Stimulated activated naive CD8-positive, alpha-beta T cell treated with anti-CD3 and anti-CD28 coated beads, Interleukin-15, Interleukin-2, amounts not matched to agents 100 ng/mL and 50 ng/mL, for 24 hours (primary cell): ENCODE results near the gene HNRNPL.
"Not testable (repeated sequence)": the region's sequence is repeated elsewhere in the genome, so short reads cannot be mapped to it uniquely, and the experiment has no call there.

Experiments used
- H3K27ac Mint-ChIP-seq: one replicate; pipeline ENCODE4 v1.8.0; 2021; ENCODE audit warnings: mild to moderate bottlenecking, mixed read lengths
- H3K27me3 Mint-ChIP-seq: one replicate; pipeline ENCODE4 v1.8.0; 2021; ENCODE audit warnings: mixed read lengths
- H3K36me3 Mint-ChIP-seq: one replicate; pipeline ENCODE4 v1.8.0; 2021; ENCODE audit warnings: low read depth, mixed read lengths
- H3K4me1 Mint-ChIP-seq: one replicate; pipeline ENCODE4 v1.8.0; 2021; ENCODE audit warnings: low read depth, mixed read lengths
- H3K4me3 Mint-ChIP-seq: one replicate; pipeline ENCODE4 v1.8.0; 2021; ENCODE audit warnings: mild to moderate bottlenecking, mixed read lengths
- H3K9me3 Mint-ChIP-seq: one replicate; pipeline ENCODE4 v1.8.0; 2021; ENCODE audit warnings: mixed read lengths

Gene HNRNPL

DNA sequence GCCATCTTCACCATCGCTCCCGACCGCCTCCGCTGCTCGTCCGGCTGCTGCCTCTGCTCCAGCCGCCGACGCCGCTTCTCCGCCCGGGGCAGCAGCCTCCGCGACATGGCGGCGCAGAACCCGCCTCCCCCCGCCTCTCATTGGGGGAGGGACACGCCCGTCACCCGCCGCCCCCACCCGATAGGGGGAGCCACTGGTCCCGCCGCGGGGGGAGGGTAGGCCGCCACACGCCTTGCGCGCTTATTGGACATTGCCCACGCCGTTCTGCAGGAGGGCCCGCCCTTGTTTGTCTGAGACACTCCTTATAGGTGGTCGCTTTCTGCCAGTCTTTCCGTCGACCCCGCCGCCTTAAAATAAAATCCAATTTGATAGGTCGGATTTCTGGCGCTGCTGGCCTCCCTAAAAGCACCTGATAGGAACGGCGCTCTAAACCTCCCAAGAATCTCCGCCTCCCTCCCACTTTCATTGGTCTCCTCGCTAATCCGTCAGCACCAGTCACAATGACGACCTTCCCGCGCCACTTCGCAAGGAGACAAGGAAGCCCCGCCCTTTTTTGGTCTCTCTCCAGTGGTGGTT, at the start of gene HNRNPL:
HNRNPL (minus strand) TSS at position 127 of the 576 bp plus-strand sequence; CDS start at position 107, 20 bp downstream.
- Mint-ChIP-seq H3K36me3 (peaks cover 41% of the 10 kb centered on the region), H3K27me3 (no peaks in the 10 kb centered on the region), H3K4me3 (peak within 1 kb of the TSS; percentile 99), H3K27ac (peak within 1 kb of the TSS; percentile 97), H3K9me3 (no peaks in the 10 kb centered on the region), H3K4me1 (peaks cover 66% of the 10 kb centered on the region)

DNA sequence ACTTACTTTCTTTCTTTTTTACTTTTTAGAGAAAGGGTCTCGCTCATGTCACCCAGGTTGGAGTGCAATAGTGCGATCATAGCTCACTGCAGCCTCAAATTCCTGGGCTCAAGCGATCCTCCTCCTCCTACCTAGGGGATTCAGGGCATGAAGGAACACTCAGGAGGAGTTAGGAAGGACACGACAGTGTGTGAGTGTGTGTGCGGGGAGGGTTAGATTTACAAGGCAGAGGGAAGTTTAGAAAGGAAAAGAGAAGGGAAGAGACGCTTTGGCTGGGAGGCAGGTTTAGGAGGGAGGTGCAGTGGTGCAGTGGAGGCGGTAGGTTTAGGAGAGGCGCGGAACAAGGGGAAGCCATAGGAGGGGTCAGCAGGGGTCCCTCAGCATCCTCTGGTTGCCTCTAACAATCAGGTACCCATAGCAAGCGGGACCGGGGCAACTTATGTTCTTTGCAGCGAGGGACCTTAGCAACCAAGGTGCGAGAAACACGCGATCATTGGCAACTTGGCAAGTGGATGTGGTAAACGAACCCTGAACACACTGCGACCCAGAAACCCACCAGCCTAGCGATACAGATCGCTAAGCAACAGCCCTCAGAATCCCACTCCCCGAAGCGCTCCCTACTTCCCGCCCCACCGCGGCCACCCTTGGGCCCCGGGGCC, 49.1 kb upstream of the HNRNPL start:
- no peaks in the 10 kb centered on the region for H3K9me3 Mint-ChIP-seq
- H3K27me3 Mint-ChIP-seq: no peaks in the 10 kb centered on the region
- peaks cover 39% of the 10 kb centered on the region for H3K4me1 Mint-ChIP-seq
- H3K27ac Mint-ChIP-seq: peak overlapping the region; percentile 94
- peaks cover 18% of the 10 kb centered on the region for H3K36me3 Mint-ChIP-seq
- H3K4me3 Mint-ChIP-seq: peak overlapping the region; percentile 99

DNA sequence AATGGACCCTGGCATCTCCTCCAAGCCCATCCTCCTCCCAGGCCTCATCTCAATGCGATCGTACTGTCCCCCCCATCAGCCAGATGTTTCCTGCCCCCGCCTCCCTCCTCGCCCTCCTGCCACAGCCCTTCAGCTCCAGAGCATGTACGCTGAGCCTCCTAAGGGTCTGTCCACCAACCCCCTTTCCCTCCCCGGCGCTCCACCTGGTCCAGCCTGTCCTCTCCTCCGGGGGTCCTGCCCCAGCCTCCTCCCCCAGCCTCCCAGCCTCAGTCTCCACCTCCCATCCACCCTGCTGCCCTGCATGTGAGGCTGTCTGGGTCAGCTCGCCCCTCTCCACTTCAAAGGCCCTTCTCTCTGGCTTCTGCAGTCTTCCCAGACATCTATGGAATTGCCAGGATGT, 45.2 kb upstream of the HNRNPL start:
- Mint-ChIP-seq H3K27me3 (no peaks in the 10 kb centered on the region), H3K4me1 (peaks cover 19% of the 10 kb centered on the region), H3K4me3 (no peak overlapping the region), H3K27ac (no peak overlapping the region), H3K36me3 (no peaks in the 10 kb centered on the region), H3K9me3 (no peaks in the 10 kb centered on the region)

DNA sequence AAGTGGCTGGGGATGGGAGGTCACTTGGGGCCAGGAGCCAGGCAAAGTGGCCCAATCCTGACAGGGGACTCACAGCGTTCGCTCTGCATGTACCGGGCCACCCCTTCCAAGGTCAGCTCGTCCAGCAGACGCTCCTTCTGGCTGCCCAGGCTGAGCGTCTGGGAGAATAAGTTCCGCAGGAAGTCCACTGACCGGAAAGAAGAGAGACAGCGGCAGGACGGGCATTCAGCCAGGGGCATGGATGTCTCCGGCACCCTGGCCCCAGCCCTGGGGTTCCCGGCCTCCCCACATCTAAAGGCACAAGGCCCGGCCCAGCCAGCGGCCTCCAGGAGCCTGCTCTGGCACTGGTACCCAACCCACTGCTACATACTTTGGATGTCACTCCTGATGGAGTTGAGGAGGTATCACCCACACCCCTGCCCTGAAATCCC, 43.6 kb upstream of the HNRNPL start:
- no peaks in the 10 kb centered on the region for H3K9me3 Mint-ChIP-seq
- no peak overlapping the region for H3K4me3 Mint-ChIP-seq
- no peaks in the 10 kb centered on the region for H3K27me3 Mint-ChIP-seq

GRCh38 chr19:38892841-38893240, 43.1 kb upstream of the HNRNPL start:
- Mint-ChIP-seq H3K9me3 (no peaks in the 10 kb centered on the region), H3K36me3 (no peaks in the 10 kb centered on the region), H3K27me3 (no peaks in the 10 kb centered on the region), H3K4me3 (no peak overlapping the region), H3K4me1 (peaks cover 8% of the 10 kb centered on the region), H3K27ac (no peak overlapping the region)

More for the DNA sequence above, 43.6 kb upstream of the HNRNPL start:
- Mint-ChIP-seq H3K4me1 (peaks cover 12% of the 10 kb centered on the region), H3K36me3 (no peaks in the 10 kb centered on the region), H3K27ac (no peak overlapping the region)

GRCh38 chr19:38891771-38892170, 42.0 kb upstream of the HNRNPL start:
- Mint-ChIP-seq H3K36me3 (no peaks in the 10 kb centered on the region), H3K4me1 (no peaks in the 10 kb centered on the region), H3K27ac (no peak overlapping the region), H3K4me3 (no peak overlapping the region), H3K9me3 (no peaks in the 10 kb centered on the region), H3K27me3 (no peaks in the 10 kb centered on the region)

DNA sequence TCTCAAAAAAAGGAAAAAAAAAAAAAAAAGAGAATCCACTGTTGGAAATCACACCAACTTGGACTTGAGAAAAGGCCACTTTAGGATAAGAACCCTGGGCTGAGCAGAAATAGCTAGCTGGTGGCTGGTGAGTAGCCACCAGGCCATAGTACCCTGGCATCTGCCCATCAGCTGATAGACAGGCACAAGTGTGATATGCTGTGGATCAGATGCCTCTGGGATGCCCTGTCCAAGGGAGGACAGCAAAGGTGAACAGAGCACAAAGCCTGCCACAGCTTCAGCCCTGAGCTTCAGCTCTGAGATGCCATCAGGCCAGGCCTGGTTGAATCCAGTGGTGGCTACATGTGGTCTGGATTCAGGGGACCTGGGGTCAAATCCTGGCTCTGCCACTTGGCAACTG, 40.9 kb upstream of the HNRNPL start:
- no peaks in the 10 kb centered on the region for H3K27me3 Mint-ChIP-seq
- no peak overlapping the region for H3K4me3 Mint-ChIP-seq
- no peaks in the 10 kb centered on the region for H3K4me1 Mint-ChIP-seq
- H3K27ac Mint-ChIP-seq: no peak overlapping the region
- no peaks in the 10 kb centered on the region for H3K36me3 Mint-ChIP-seq
- no peaks in the 10 kb centered on the region for H3K9me3 Mint-ChIP-seq

- Mint-ChIP-seq H3K4me1 (no peaks in the 10 kb centered on the region), H3K9me3 (no peaks in the 10 kb centered on the region), H3K27me3 (no peaks in the 10 kb centered on the region), H3K27ac (no peak overlapping the region), H3K36me3 (no peaks in the 10 kb centered on the region), H3K4me3 (no peak overlapping the region)
Observed at GRCh38 chr19:38889803-38890202, 40.0 kb upstream of the HNRNPL start.

GRCh38 chr19:38888876-38889275, 39.1 kb upstream of the HNRNPL start:
- no peaks in the 10 kb centered on the region for H3K27me3 Mint-ChIP-seq
- H3K4me3 Mint-ChIP-seq: no peak overlapping the region
- no peaks in the 10 kb centered on the region for H3K36me3 Mint-ChIP-seq
- H3K9me3 Mint-ChIP-seq: no peaks in the 10 kb centered on the region
- H3K27ac Mint-ChIP-seq: no peak overlapping the region
- no peaks in the 10 kb centered on the region for H3K4me1 Mint-ChIP-seq

- not testable (repeated sequence) for H3K27ac Mint-ChIP-seq, H3K36me3 Mint-ChIP-seq, H3K4me1 Mint-ChIP-seq, H3K27me3 Mint-ChIP-seq, H3K4me3 Mint-ChIP-seq, H3K9me3 Mint-ChIP-seq
Observed at GRCh38 chr19:38884691-38885090, 34.9 kb upstream of the HNRNPL start.

DNA sequence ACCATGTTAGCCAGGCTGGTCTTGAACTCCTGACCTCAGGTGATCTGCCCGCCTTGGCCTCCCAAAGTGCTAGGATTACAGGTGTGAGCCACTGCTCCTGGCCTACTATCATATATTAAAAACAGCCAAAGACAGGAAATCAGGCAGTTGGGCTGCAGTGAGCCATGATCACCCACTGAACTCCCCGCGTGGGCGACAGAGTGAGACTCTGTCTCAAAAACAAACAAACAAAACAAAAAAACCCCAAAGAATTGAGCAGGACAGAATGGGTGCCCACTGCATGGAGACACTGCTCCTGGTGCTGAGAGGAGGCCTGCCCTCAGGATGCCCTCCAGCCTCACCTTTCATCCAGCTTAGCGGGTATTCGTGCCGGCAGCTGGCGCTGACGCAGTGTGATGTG, 33.5 kb upstream of the HNRNPL start:
- peak overlapping the region; percentile 16 for H3K27ac Mint-ChIP-seq
- H3K27me3 Mint-ChIP-seq: no peaks in the 10 kb centered on the region
- H3K9me3 Mint-ChIP-seq: no peaks in the 10 kb centered on the region
- peaks cover 16% of the 10 kb centered on the region for H3K4me1 Mint-ChIP-seq
- peaks cover 5% of the 10 kb centered on the region for H3K36me3 Mint-ChIP-seq
- no peak overlapping the region for H3K4me3 Mint-ChIP-seq

DNA sequence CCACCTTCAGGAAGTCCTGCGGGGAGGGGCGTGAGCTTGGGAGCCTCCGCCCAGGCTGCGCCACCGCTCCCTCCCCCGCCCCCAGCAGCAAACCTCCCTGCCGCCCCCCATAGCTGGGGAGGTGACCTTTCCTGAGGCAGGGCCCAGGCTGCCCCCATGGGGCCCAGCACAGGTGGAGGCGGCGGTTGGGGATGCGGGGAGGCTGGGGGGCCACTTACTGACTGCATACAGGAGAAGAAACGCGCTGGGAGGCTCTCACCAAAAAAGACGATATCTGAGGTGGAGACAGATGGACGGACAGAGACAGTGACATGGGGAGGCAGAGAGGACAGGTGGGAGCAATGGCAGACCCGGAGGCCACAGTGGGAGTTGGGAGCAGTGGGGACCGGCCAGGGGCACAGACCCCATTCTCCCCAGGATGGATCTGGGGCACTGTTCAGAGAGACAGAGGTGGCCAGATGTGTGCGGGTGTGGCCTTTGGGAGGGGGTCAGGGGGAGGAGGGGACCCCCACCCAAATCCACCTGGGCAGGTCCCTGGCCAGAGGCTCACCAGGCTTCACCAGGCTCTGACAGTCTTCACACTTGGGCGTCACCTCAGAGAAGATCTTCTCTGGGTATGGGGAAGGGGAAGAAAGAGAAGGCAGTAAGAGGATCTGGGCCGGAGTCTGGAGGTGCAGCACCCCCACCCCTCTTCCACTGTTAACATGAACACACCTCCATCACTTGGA, 31.3 kb upstream of the HNRNPL start:
- Mint-ChIP-seq H3K9me3 (no peaks in the 10 kb centered on the region), H3K36me3 (peaks cover 5% of the 10 kb centered on the region), H3K27ac (no peak overlapping the region), H3K27me3 (no peaks in the 10 kb centered on the region), H3K4me3 (no peak overlapping the region), H3K4me1 (peaks cover 32% of the 10 kb centered on the region)

- peaks cover 10% of the 10 kb centered on the region for H3K36me3 Mint-ChIP-seq
- H3K9me3 Mint-ChIP-seq: no peaks in the 10 kb centered on the region
- H3K27ac Mint-ChIP-seq: peak overlapping the region; percentile 11
- H3K4me3 Mint-ChIP-seq: no peak overlapping the region
- H3K4me1 Mint-ChIP-seq: peaks cover 32% of the 10 kb centered on the region
- no peaks in the 10 kb centered on the region for H3K27me3 Mint-ChIP-seq
Observed at GRCh38 chr19:38880076-38880881, 30.5 kb upstream of the HNRNPL start.

- Mint-ChIP-seq H3K27ac (no peak overlapping the region), H3K36me3 (peaks cover 10% of the 10 kb centered on the region), H3K4me1 (peaks cover 32% of the 10 kb centered on the region), H3K9me3 (no peaks in the 10 kb centered on the region), H3K4me3 (no peak overlapping the region), H3K27me3 (no peaks in the 10 kb centered on the region)
Observed at GRCh38 chr19:38879400-38879751, 29.6 kb upstream of the HNRNPL start.
